ENCODE data around the gene PRR18. TPM values are rescaled to one million over a fixed set of nuclear protein-coding genes. Genes with fewer than 3 reads are reported as not detected.

The PRR18 gene
- total and polyA plus RNA-seq, 2 of the 13 experiments (the other 11 are each of a cell fraction or from before 2014, with no cell fraction given), result 0.04 TPM

- Histone ChIP-seq H3K79me2 (ENCODE audit: insufficient read depth, low read length) (no peaks in the 10 kb centered on the region), H3K36me3 (replicated peaks in 1 of 2; ENCODE audit: control insufficient read depth in 1 of 2, insufficient read depth in 2 of 2, low read length in 2 of 2) (no peaks in the 10 kb centered on the region), H3K4me2 (ENCODE audit: low read depth, low read length) (no peak overlapping the region), H3K27ac (ENCODE audit: extremely low read length, insufficient read depth, low read length) (no peak overlapping the region), H4K20me1 (ENCODE audit: insufficient read depth, low read length) (no peaks in the 10 kb centered on the region), H3K27me3 (ENCODE audit: control insufficient read depth in 1 of 2, insufficient read depth in 2 of 2, low read length in 2 of 2) (peaks cover 7 to 26% of the 10 kb centered on the region in 2 experiments; a peak in 4 of 5 replicates), H3K9ac (ENCODE audit: insufficient read depth, low read depth, low read length) (no peak overlapping the region), H3K9me3 (ENCODE audit: low read length) (no peaks in the 10 kb centered on the region), H3K4me1 (ENCODE audit: insufficient read depth, low read length) (peaks cover 20% of the 10 kb centered on the region), H3K4me3 (replicated peaks in 1 of 3; ENCODE audit: insufficient read depth in 1 of 3, low read depth in 2 of 3, low read length in 3 of 3) (no peak overlapping the region), H2AFZ (ENCODE audit: low read length) (no peak overlapping the region)
- CTCF ChIA-PET (ENCODE audit: low intra/inter-chr PET ratio, low total read pairs), result interaction anchor here (2.0 to 2.9 kb wide), 2 partner anchors 69 to 87 kb away, joined by 11 to 35 read pairs; partner anchors contain the start of gene MPC1
- ATAC-seq (peak; percentile 65), DNase-seq (ENCODE audit: low spot score) (peak; percentile 41), FAIRE-seq (peak; percentile 12)
- intact Hi-C loops (cut with micrococcal nuclease; ENCODE audit: unreplicated experiment), result loop anchor here (1.0 to 2.0 kb wide), 3 partner anchors 39 to 87 kb away; no protein-coding TSS in a partner anchor
- POLR2A ChIA-PET, result interaction anchor here (1.6 kb wide), 1 partner anchor 68 kb away, joined by 3 read pairs; no protein-coding TSS in a partner anchor
- no TSS peak for BruUV-seq (replicated peaks)
- in situ Hi-C loops (cut with HindIII; ENCODE audit: extremely low pct_ligation_motif_present, low pct_unique_long_range_greater_than_20kb), result no loop called here
- 39% methylated on average over 18 of the region's 18 CpGs for WGBS (ENCODE audit: low lambda C conversion rate)
- TF ChIP-seq KDM3A (CRISPR knock-in tag; IDR thresholded peaks at IDR 0.05; ENCODE audit: low read depth) (no peak), ATF7-NPFF (CRISPR knock-in tag; IDR thresholded peaks at IDR 0.05; ENCODE audit: low read depth) (no peak), ZNF564 (CRISPR knock-in tag; IDR thresholded peaks at IDR 0.05) (no peak), KDM2A (CRISPR knock-in tag; IDR thresholded peaks at IDR 0.05; ENCODE audit: borderline replicate concordance, low read depth) (peak; percentile 78), SP2 (CRISPR knock-in tag; IDR thresholded peaks at IDR 0.05) (no peak), MAX (IDR thresholded peaks at IDR 0.05) (peak; percentile 83), ELF3 (CRISPR knock-in tag; IDR thresholded peaks at IDR 0.05) (peak; percentile 25; the same call in 1 of the 2 replicates), PRDM15 (CRISPR knock-in tag; IDR thresholded peaks at IDR 0.05) (no peak), TRIM22 (IDR thresholded peaks at IDR 0.05) (no peak), NR2C2 (CRISPR knock-in tag; IDR thresholded peaks at IDR 0.05; ENCODE audit: borderline replicate concordance) (no peak), ZNF350 (CRISPR knock-in tag; IDR thresholded peaks at IDR 0.05; ENCODE audit: borderline replicate concordance, low read depth) (no peak), KLF15 (CRISPR knock-in tag; IDR thresholded peaks at IDR 0.05; ENCODE audit: borderline replicate concordance) (no peak), HMGXB4 (CRISPR knock-in tag; IDR thresholded peaks at IDR 0.05; ENCODE audit: borderline replicate concordance in 1 of 2, low read depth in 1 of 2) (peak in 1 of 2 experiments; percentile 48; a peak in 1 of 4 replicates), SYNCRIP (IDR thresholded peaks at IDR 0.05; ENCODE audit: insufficient read depth, low read depth, low read length) (no peak), SMC3 (IDR thresholded peaks at IDR 0.05; ENCODE audit: low read length) (peak; percentile 51), ZNF567 (CRISPR knock-in tag; IDR thresholded peaks at IDR 0.05; ENCODE audit: borderline replicate concordance) (no peak)
Observed at GRCh38 chr6:166313255-166314070, 5.3 kb upstream of the PRR18 start.

Data from HepG2 (cell line).